HCT116 (cell line): Measurements from ENCODE around the gene WT1. TPM values are rescaled to one million over a fixed set of nuclear protein-coding genes. Genes with fewer than 3 reads are reported as not detected.

Source experiments
- ATAC-seq: fragments of 200-7000 bp; cut with Tn5 transposase; 2 replicates; pipeline ENCODE4 v1.9.1; 2020; ENCODE audit warnings: mild to moderate bottlenecking, moderate library complexity
- BruUV-seq: library from RNA; stranded (reverse); fragments of 400-500 nt; replicated peaks from 2 replicates; lab custom pipeline; 2021; lab: Mats Ljungman, UMichigan
- CTCF ChIA-PET: fragments of 300-600 bp; sonication (Branson Sonifier 250); formaldehyde crosslinking; loops from one replicate; lab custom pipeline; 2021; ENCODE audit warnings: antibody characterized with exemption; lab: Charles Lee
- POLR2A ChIA-PET: fragments of 300-600, 350-600 bp; sonication (Branson Sonifier 250); formaldehyde crosslinking; loops from one replicate; lab custom pipeline; 2021; ENCODE audit warnings: antibody characterized with exemption; lab: Charles Lee
- RAD21 ChIA-PET, 2 experiments: fragments of 300-600 bp; sonication (Branson Sonifier 250); formaldehyde crosslinking; loops; one replicate each; lab custom pipeline; 2023; ENCODE audit warnings: low total read pairs in 2 of 2; ENCODE audit not compliant: uncharacterized antibody in 2 of 2, unreplicated experiment in 2 of 2, low non-redundant PET in 1 of 2; lab: Charles Lee
- DNase-seq: peaks from one replicate; pipeline ENCODE4 v3.0.0-alpha.2; 2010; ENCODE audit warnings: low read depth, low spot score
- H2AFZ ChIP-seq: fragments of 200-600 bp; shearing (Covaris generic), sonication (generic); 2 replicates; pipeline ENCODE4 v1.6.1; 2017; ENCODE audit warnings: low read depth, mixed run types, mixed read lengths, antibody characterized with exemption, low read length; ENCODE audit not compliant: poor library complexity, severe bottlenecking
- H3K27ac ChIP-seq: 2 replicates; pipeline ENCODE4 v1.5.1; 2012; ENCODE audit warnings: low read depth, low read length
- H3K27me3 ChIP-seq: fragments of 200-600 bp; sonication (generic); 2 replicates; pipeline ENCODE4 v1.6.1; 2016; ENCODE audit warnings: mixed run types, low read length, mixed read lengths; ENCODE audit not compliant: insufficient read depth
- H3K36me3 ChIP-seq, 2 experiments: fragments of 200-500 bp in 1 of 2; fragments of 200-600 bp in 1 of 2; sonication (Bioruptor generic) in 1 of 2; sonication (generic) in 1 of 2; 2 replicates each; pipeline versions ENCODE4 v1.5.1 to v1.6.1; 2014 to 2016; ENCODE audit warnings: low read length in 2 of 2, inconsistent platforms in 1 of 2, mixed read lengths in 1 of 2, mixed run types in 1 of 2; ENCODE audit not compliant: insufficient read depth in 2 of 2, control insufficient read depth in 1 of 2
- H3K4me1 ChIP-seq, 2 experiments: fragments of 200-600 bp in 1 of 2; sonication (generic) in 1 of 2; 2 replicates each; pipeline versions ENCODE4 v1.5.1 to v1.6.1; 2012 to 2017; ENCODE audit warnings: low read length in 2 of 2, inconsistent platforms in 1 of 2, mild to moderate bottlenecking in 1 of 2, mixed read lengths in 1 of 2, mixed run types in 1 of 2, moderate library complexity in 1 of 2; ENCODE audit not compliant: insufficient read depth in 2 of 2, control insufficient read depth in 1 of 2
- H3K4me2 ChIP-seq: fragments of 200-600 bp; sonication (generic); 2 replicates; pipeline ENCODE4 v1.6.1; 2017; ENCODE audit warnings: mixed run types, low read length, mixed read lengths
- H3K4me3 ChIP-seq, 2 experiments: fragments of 200-600 bp in 1 of 2; sonication (generic) in 1 of 2; replicated peaks in 1 of 2; 2 replicates each; pipeline ENCODE4 v1.5.1; 2011 to 2016; ENCODE audit warnings: low read length in 2 of 2, control low read depth in 1 of 2, low read depth in 1 of 2, mild to moderate bottlenecking in 1 of 2, mixed read lengths in 1 of 2, mixed run types in 1 of 2
- H3K79me2 ChIP-seq: fragments of 200-600 bp; sonication (generic); 2 replicates; pipeline ENCODE4 v1.6.1; 2017; ENCODE audit warnings: mild to moderate bottlenecking, mixed run types, low read length, moderate library complexity, mixed read lengths; ENCODE audit not compliant: insufficient read depth
- H3K9ac ChIP-seq: fragments of 200-600 bp; sonication (generic); 2 replicates; pipeline ENCODE4 v1.6.1; 2016; ENCODE audit warnings: low read length, mixed read lengths
- H3K9me2 ChIP-seq: fragments of 200-600 bp; sonication (generic), shearing (Covaris generic); 2 replicates; pipeline ENCODE4 v1.6.1; 2017; ENCODE audit warnings: mixed run types, mild to moderate bottlenecking, moderate library complexity; ENCODE audit not compliant: insufficient read depth
- H3K9me3 ChIP-seq, 2 experiments: fragments of 200-500 bp in 1 of 2; fragments of 200-600 bp in 1 of 2; sonication (Bioruptor generic) in 1 of 2; sonication (generic) in 1 of 2; 2 replicates each; pipeline ENCODE4 v1.6.1; 2014 to 2017; ENCODE audit warnings: low read length in 2 of 2, mixed read lengths in 2 of 2, inconsistent platforms in 1 of 2, low read depth in 1 of 2, mild to moderate bottlenecking in 1 of 2, mixed run types in 1 of 2, moderate library complexity in 1 of 2; ENCODE audit not compliant: control insufficient read depth in 1 of 2, insufficient read depth in 1 of 2
- H4K20me1 ChIP-seq: fragments of 200-600 bp; sonication (generic), shearing (Covaris generic); 2 replicates; pipeline ENCODE4 v1.6.1; 2017; ENCODE audit warnings: mixed run types, mild to moderate bottlenecking, moderate library complexity; ENCODE audit not compliant: insufficient read depth
- CBX3 ChIP-seq: IDR thresholded peaks from 2 replicates; pipeline ENCODE4 v1.6.1; 2012; ENCODE audit warnings: low read depth
- CEBPB ChIP-seq: IDR thresholded peaks from 2 replicates; pipeline ENCODE4 v1.6.1; 2012; ENCODE audit warnings: low read depth
- EGR1 ChIP-seq: IDR thresholded peaks from 2 replicates; pipeline ENCODE4 v1.6.1; 2012; ENCODE audit warnings: low read depth
- ELF1 ChIP-seq: IDR thresholded peaks from 2 replicates; pipeline ENCODE4 v1.6.1; 2012; ENCODE audit warnings: low read depth, borderline replicate concordance
- EZH2 ChIP-seq: fragments of 200-600 bp; sonication (generic); IDR thresholded peaks from 2 replicates; pipeline ENCODE4 v1.6.1; 2017; ENCODE audit warnings: antibody characterized with exemption, mixed run types
- EZH2phosphoT487 ChIP-seq: fragments of 200-600 bp; IDR thresholded peaks from 2 replicates; pipeline ENCODE4 v1.6.1; 2018; ENCODE audit warnings: antibody characterized with exemption, borderline replicate concordance
- FOSL1 ChIP-seq: IDR thresholded peaks from 2 replicates; pipeline ENCODE4 v1.6.1; 2012; ENCODE audit warnings: low read depth
- JUND ChIP-seq: IDR thresholded peaks from 2 replicates; pipeline ENCODE4 v1.6.1; 2012
- POLR2A ChIP-seq: IDR thresholded peaks from 2 replicates; pipeline ENCODE4 v1.7.0; 2011; ENCODE audit warnings: borderline replicate concordance; ENCODE audit not compliant: insufficient read depth, insufficient read length; ENCODE audit errors: extremely low read depth
- RAD21 ChIP-seq: IDR thresholded peaks from 2 replicates; pipeline ENCODE4 v1.6.1; 2012; ENCODE audit warnings: low read depth, mild to moderate bottlenecking
- REST ChIP-seq: IDR thresholded peaks from 2 replicates; pipeline ENCODE4 v1.6.1; 2012; ENCODE audit warnings: low read depth
- SIN3A ChIP-seq: IDR thresholded peaks from 2 replicates; pipeline ENCODE4 v1.6.1; 2012; ENCODE audit warnings: low read depth
- SP1 ChIP-seq: IDR thresholded peaks from 2 replicates; pipeline ENCODE4 v1.6.1; 2012; ENCODE audit warnings: low read depth
- TCF7L2 ChIP-seq: IDR thresholded peaks from 2 replicates; pipeline ENCODE4 v1.7.0; 2011; ENCODE audit warnings: borderline replicate concordance, inconsistent platforms; ENCODE audit not compliant: insufficient read depth, insufficient read length; ENCODE audit errors: extremely low read depth
- YY1 ChIP-seq: IDR thresholded peaks from 2 replicates; pipeline ENCODE4 v1.6.1; 2011; ENCODE audit warnings: low read length, low read depth, moderate library complexity, mild to moderate bottlenecking; ENCODE audit not compliant: insufficient replicate concordance; ENCODE audit errors: extremely low read depth
- ZFX ChIP-seq: fragments of 450-650 bp; IDR thresholded peaks from 2 replicates; pipeline ENCODE4 v1.6.1; 2017
- intact Hi-C: fragments of 100-400 bp; cut with micrococcal nuclease; formaldehyde crosslinking; loops from 2 replicates; pipeline ENCODE4 v1.10.0; 2022
- total RNA-seq: library from RNA; stranded (reverse); gene quantifications from one replicate; pipeline ENCODE4 v1.2.1, GENCODE V29; 2021; ENCODE audit not compliant: unreplicated experiment
- TF ChIP-seq, protein P1 (sequence below): IDR thresholded peaks from 2 replicates; pipeline ENCODE4 v1.6.1; 2012
- TF ChIP-seq, protein P2 (sequence below), 3 experiments: fragments of 200-600 bp in 1 of 3; sonication (generic) in 1 of 3; IDR thresholded peaks in 2 of 3; conservative IDR thresholded peaks in 1 of 3; 2 replicates each; pipeline ENCODE4 v1.5.1; 2012 to 2017; ENCODE audit warnings: low read depth in 2 of 3, low read length in 2 of 3, antibody characterized with exemption in 1 of 3, borderline replicate concordance in 1 of 3, control low read depth in 1 of 3, mild to moderate bottlenecking in 1 of 3, mixed read lengths in 1 of 3, mixed run types in 1 of 3, moderate library complexity in 1 of 3; ENCODE audit not compliant: insufficient read depth in 1 of 3
- TF ChIP-seq, protein P3 (sequence below): IDR thresholded peaks from 2 replicates; pipeline ENCODE4 v1.6.1; 2011; ENCODE audit warnings: mild to moderate bottlenecking, low read length, moderate library complexity; ENCODE audit not compliant: insufficient replicate concordance; ENCODE audit errors: extremely low read depth

WT1 gene
- total RNA-seq, 1 experiment from 2014 or later = 0.07 TPM

GRCh38 chr11:32382339-32383049, 52.8 kb downstream of the WT1 start:
- CTCF ChIA-PET = no interaction called here

More at GRCh38 chr11:32382339-32383049, 52.8 kb downstream of the WT1 start:
- Histone ChIP-seq H3K27ac (no peak overlapping the region), H3K36me3 (no peaks in the 10 kb centered on the region), H3K27me3 (0 out of 2 replicates have a peak, but pooled peaks cover 20% of the 10 kb centered on the region), H3K9me2 (no peaks in the 10 kb centered on the region), H3K9me3 (no peaks in the 10 kb centered on the region), H3K4me3 (no peak overlapping the region), H3K4me2 (no peak overlapping the region), H4K20me1 (no peaks in the 10 kb centered on the region), H3K4me1 (peaks cover 0 to 4% of the 10 kb centered on the region in 2 experiments; a peak in 1 of 4 replicates), H2AFZ (no peak overlapping the region), H3K79me2 (no peaks in the 10 kb centered on the region), H3K9ac (no peak overlapping the region)
- ATAC-seq = no peak
- ChIA-PET POLR2A (no interaction called here), RAD21 (no interaction called here)
- TF ChIP-seq JUND (no peak), TCF7L2 (no peak), EZH2 (no peak), EGR1 (no peak), CBX3 (no peak), YY1 (no peak), ZFX (no peak), SP1 (no peak), EZH2phosphoT487 (no peak), SIN3A (no peak), REST (no peak), FOSL1 (no peak), ELF1 (no peak), CEBPB (no peak), RAD21 (no peak), POLR2A (no peak)
- TF ChIP-seq, protein P1, sequence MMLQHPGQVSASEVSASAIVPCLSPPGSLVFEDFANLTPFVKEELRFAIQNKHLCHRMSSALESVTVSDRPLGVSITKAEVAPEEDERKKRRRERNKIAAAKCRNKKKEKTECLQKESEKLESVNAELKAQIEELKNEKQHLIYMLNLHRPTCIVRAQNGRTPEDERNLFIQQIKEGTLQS = no peak
- TF ChIP-seq, protein P2, sequence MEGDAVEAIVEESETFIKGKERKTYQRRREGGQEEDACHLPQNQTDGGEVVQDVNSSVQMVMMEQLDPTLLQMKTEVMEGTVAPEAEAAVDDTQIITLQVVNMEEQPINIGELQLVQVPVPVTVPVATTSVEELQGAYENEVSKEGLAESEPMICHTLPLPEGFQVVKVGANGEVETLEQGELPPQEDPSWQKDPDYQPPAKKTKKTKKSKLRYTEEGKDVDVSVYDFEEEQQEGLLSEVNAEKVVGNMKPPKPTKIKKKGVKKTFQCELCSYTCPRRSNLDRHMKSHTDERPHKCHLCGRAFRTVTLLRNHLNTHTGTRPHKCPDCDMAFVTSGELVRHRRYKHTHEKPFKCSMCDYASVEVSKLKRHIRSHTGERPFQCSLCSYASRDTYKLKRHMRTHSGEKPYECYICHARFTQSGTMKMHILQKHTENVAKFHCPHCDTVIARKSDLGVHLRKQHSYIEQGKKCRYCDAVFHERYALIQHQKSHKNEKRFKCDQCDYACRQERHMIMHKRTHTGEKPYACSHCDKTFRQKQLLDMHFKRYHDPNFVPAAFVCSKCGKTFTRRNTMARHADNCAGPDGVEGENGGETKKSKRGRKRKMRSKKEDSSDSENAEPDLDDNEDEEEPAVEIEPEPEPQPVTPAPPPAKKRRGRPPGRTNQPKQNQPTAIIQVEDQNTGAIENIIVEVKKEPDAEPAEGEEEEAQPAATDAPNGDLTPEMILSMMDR (IDR thresholded peaks at IDR 0.05 in 2 of 3, conservative IDR thresholded peaks at IDR 0.05 in 1 of 3; ENCODE audit: borderline replicate concordance in 1 of 3, insufficient read depth in 1 of 3, low read depth in 2 of 3, low read length in 2 of 3) = no peak
- TF ChIP-seq, protein P3, sequence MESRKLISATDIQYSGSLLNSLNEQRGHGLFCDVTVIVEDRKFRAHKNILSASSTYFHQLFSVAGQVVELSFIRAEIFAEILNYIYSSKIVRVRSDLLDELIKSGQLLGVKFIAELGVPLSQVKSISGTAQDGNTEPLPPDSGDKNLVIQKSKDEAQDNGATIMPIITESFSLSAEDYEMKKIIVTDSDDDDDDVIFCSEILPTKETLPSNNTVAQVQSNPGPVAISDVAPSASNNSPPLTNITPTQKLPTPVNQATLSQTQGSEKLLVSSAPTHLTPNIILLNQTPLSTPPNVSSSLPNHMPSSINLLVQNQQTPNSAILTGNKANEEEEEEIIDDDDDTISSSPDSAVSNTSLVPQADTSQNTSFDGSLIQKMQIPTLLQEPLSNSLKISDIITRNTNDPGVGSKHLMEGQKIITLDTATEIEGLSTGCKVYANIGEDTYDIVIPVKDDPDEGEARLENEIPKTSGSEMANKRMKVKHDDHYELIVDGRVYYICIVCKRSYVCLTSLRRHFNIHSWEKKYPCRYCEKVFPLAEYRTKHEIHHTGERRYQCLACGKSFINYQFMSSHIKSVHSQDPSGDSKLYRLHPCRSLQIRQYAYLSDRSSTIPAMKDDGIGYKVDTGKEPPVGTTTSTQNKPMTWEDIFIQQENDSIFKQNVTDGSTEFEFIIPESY = no peak
- BruUV-seq = no TSS peak
- DNase-seq = no peak
- intact Hi-C loops = no loop called here
